Suppressor macrophage (primary cell): Measurements from ENCODE around the gene PNPLA7.
"Not testable (repeated sequence)": the region's sequence is repeated elsewhere in the genome, so short reads cannot be mapped to it uniquely, and the experiment has no call there.

Experiments used
- DNase-seq, 4 experiments: peaks; one replicate each; pipeline ENCODE4 v3.0.0-alpha.2; 2020 to 2022

PNPLA7 gene

DNA sequence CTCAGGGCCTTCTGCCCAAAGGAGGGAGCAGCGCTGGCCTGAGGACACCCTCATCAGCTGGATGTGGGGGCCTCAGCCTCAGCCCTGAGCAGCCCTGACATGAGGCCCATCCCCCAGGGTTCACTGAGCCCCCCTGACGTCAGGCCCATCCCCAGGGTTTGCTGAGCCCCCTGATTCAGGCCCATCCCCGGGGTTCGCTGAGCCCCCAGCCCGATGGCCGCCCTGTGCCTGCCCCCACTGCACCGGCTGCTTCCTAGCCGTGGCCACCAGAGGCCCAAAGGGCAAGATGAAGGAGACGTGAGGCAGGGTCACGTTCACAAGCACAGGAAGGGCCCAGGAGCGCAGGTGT, 71.6 kb downstream of the PNPLA7 start:
- no peak for DNase-seq

DNA sequence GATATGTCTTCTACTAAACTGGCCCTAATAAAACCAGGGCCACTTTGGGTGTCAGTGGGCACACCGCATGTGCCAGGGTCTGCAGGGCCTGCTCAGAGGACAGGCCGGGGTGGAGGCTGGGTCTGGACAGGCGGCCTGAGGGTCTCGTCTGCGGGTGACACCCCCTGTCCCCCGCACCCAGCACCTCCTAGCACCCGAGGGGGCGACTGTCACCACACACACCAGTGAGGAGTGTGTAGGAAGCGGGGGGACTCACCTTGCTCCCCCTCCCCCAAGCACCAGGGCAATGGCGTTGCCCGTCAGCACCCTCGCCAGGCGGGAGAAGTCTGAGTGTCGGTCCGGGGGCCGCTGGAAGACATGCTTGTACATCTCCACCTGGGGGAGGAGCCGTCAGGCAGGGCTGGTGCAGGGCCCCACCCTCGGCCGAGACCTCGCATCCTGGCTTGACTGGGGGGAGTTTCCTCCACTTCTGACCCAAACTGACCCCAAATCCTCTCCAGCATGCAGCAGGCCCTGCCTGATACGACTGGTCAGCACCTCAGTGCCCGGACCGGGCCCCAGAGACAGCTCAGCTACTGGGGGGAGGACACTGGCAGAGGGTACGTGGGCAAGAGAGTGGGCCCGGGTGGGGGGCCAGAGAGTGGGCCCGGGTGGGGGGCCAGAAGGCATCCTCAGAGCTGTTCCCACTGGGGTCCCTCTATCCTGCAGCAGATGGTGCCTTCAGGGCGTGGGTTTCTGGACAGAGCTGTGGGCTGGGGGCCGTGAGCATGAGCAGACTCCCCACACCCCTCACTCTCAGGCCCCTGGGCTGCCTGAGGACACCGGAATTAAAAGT, 72.2 kb downstream of the PNPLA7 start:
- DNase-seq, result no peak

DNA sequence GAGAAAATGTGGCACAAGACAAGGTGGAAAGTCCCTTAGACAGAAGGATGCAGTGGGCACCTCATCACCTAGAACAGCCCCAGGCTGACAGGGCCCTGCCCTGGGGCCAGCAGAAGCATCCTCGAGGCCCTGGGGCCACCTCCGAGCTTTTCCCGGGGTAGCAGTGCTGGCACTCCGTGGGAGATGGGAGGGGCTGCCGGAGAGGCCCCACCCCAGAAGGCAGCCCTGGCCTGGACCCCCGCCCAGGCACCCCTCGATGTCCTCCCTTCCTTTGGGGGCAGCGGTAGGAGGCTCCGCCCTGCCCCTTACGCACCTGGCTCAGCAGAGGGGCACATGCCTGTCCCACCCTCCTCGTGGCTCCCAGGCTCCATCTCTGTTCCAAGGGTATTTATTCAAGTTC, 73.3 kb downstream of the PNPLA7 start:
- no peak for DNase-seq

DNA sequence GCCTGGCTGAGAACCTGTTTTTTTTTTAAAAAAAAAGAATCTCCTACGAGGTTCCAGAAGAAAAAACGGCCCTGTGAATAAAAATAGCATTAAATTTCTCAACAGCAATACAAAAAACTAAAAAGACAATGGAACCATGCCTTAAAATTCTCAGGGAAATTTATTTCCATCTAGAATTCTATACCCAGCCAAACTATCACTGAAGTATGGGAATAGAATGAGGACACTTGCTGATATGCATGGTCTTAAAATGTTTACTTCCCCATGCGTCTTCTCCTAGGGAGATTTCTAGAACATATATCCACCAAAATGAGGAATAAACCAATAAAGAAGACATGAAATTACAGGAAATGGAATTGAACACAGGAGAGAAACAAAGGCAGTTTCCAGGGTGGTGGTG, 74.5 kb downstream of the PNPLA7 start:
- no peak for DNase-seq

DNA sequence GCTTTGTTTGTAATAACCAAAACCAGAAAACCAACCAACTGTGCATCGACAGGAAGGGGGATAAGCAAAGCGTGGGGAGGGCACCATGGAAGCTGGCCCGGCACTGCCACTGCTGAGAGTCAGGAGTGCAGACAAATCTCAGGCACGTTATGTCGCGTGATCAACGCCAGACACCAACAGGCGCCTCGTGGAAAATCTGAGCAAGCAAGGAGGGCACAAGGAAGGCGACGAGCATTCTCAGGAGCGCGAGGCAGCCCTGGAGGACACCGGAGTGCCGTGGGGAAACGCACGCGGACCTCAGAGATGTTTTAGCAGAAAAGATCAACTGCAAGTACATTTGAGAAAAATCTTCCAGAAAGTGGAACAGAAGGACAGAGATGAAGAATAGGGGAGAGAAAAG, 75.9 kb downstream of the PNPLA7 start:
- DNase-seq, result no peak

- DNase-seq, result peak in 1 of 4 experiments; percentile 14
Measured at GRCh38 chr9:137470785-137471184, 79.4 kb downstream of the PNPLA7 start.

GRCh38 chr9:137467896-137468295, 82.3 kb downstream of the PNPLA7 start:
- no peak for DNase-seq

GRCh38 chr9:137467161-137467581, 83.0 kb downstream of the PNPLA7 start:
- DNase-seq, result no peak

DNA sequence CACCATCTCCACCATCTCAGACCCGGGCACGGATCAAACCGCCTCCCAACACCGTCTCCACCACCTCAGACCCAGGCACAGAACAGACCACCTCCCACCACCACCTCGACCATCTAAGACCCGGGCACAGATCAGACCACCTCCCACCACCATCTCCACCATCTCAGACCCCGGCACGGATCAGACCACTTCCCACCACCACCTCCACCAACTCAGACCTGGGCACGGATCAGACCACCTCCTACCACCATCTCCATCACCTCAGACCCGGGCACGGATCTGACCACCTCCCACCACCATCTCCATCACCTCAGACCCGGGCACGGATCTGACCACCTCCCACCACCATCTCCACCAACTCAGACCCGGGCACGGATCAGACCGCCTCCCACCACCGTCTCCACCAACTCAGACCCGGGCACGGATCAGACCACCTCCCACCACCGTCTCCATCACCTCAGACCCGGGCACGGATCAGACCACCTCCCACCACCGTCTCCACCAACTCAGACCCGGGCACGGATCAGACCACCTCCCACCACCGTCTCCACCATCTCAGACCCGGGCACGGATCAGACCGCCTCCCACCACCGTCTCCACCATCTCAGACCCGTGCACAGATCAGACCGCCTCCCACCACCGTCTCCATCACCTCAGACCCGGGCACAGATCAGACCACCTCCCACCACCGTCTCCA, 83.7 kb downstream of the PNPLA7 start:
- not testable (repeated sequence) for DNase-seq

DNA sequence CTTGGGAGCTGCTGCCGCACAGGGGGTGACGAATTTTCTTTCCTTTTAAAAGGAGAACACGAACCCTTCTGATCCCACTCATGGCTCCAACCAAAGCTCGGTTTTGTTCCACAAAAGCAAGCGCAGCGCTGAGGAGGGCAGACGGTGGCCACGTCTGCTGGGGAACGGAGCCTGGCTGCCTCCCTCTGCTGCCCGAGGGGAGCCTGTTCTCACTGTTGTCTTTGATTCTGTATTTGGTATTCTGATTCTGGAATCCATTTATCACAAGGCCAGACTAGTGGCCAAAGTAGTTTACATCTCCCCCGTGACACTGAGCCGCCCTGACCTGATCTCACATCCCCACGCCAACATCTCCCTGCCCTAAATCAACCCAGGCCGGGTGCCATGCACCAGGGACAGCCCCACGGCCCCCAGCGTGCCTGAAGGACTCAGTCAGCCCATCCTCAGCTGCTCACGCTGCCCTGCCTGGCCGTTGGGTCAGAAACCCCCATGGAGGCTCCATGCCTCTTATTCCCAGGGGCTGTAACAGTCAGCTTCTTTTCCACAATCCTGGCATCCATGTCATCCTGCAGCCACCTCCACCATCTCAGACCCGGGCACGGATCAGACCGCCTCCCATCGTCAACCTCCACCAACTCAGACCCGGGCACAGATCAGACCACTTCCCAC, 84.3 kb downstream of the PNPLA7 start:
- DNase-seq, result no peak

DNA sequence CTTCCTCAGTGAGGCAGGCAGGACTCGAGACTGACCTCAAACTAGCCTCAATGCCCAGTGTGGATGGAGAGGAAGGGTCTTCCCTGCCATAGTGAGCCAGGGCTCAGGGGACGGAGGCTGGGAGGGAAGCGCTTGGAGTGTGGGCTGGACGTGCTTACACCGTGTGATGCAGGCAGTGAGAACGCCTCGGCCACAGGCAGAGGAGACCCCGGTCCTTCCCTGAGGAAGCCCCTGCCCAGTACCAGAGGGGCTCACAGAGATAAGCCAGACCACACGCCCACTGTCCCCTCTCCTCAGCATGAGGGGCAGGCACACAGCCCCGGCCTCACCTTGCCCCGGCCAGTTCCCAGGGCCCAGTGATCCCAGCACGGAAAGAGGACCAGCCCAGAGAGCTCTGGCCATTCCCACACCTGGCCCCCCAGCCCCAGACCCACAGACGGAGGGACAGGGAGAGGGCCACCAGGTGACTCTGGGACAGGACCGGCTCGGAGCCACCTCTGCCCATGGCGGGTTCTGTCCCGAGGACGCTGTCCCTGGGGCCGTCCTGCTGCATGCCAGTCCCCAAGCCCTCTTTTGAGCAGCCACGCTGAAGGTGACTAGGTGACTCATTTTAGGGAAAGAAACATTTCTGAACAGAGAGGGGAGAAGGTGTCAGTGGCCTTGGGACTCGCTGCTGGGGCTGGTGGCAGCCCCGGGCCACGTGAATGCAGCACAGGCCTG, 85.0 kb downstream of the PNPLA7 start:
- no peak for DNase-seq

GRCh38 chr9:137464291-137464999, 85.8 kb downstream of the PNPLA7 start:
- DNase-seq, result no peak

- DNase-seq, result no peak
Measured at GRCh38 chr9:137463931-137464290, 86.3 kb downstream of the PNPLA7 start.

GRCh38 chr9:137462986-137463930, 86.9 kb downstream of the PNPLA7 start:
- no peak for DNase-seq

DNA sequence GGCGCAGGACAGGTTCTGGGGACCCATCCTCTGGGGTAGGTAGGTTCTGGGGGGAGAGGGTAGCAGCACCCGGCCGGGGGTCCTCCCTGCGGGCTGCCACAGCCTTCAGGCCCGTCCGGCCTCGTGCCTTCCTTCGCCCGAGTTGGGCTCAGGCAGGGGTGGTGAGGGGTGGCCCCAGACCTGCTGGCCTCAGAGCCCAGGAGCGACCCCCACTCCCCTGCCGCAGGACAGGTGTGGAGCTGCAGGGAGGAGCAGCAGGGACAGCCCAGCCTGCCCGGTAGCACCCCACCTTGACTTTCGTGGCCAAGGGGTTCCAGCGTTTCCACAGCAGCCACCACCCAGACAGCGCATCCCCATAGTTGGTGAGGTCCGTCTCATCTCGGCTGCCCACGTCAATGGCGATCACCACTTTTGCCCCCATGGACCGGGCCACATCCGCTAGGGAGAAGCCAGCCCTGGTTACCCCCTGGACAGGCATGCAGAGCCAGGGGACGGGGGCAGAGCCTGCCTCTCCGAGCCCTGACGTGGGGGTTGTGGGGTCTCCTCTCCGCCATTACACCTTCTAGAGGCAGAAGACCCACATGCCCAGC, 87.7 kb downstream of the PNPLA7 start:
- no peak for DNase-seq

GRCh38 chr9:137461663-137462395, 88.4 kb downstream of the PNPLA7 start:
- peak; percentile 91 to 97 (median 95) for DNase-seq

DNA sequence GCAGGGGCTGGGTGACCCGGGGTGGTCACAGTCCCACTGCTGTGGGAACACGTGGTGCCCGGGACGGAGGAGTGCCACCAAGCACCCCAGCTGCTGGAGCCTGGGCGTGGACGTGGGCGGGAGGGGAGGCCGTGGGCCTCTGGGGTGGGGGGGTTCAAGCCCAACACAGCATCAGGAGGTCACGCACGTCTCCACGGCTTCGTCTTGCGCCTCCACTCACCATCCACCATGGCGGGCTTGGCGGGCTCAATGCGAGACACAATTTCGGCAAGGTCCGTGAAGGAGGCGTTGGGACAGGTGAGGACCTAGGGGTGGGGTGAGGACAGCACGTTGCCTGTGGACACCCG, 88.9 kb downstream of the PNPLA7 start:
- no peak for DNase-seq

DNA sequence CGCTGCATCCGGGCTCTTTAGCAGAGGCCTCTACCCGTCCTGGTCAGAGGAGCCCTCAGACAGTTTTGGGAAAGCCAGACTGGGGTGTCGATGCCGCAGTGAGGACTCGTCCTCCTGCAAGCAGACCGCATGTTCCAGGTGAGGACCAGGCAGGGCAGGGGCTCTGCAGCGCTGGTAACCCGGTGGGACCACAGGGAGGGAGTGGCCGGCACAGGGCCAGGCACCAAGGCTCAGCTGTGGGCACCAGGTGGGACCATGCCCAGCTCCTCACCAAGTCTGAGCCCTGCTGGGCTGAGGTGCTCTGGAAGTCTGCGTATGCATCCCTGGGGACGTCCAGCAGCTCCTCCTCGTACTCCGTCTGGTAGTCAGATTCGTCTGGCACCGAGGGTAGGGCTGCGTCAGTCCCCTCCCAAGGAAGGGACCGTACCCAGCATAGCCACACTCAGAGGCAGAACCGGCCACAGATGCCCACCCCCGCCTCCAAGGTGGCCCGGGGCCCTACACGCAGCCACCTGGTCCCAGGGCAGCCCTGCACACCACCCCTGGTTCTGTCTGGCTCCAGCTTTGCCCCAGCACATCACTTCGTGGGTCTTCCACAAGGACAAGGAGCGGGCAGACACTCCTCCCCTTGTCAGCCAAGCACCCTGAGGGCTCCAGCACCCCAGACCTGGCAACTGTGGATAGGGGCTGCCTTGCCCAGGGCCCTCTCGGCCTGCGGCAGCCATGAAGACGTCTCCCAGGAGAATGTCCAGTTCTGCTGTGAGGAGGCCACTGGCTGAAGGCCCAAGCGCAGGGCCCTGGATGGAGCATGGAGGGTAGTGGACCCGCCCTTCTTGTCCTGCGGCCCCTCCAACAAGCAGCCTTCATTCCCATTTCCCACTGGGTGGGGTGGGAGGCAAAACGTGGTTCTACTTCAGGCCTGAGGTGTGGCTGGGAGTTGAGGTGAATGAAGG, 89.6 kb downstream of the PNPLA7 start:
- no peak for DNase-seq
